Stimulated activated naive CD8-positive, alpha-beta T cell treated with anti-CD3 and anti-CD28 coated beads, Interleukin-15, amount 100 ng/mL, for 72 hours (primary cell): ENCODE data around the gene DOCK1.

ENCODE experiments used
- ATAC-seq: fragments of 150-1000 bp; cut with Tn5 transposase; 2 replicates; pipeline ENCODE4 v1.10.0; 2021; ENCODE audit warnings: mild to moderate bottlenecking, moderate library complexity
- DNase-seq, 2 donors: peaks; one replicate each; pipeline ENCODE4 v3.0.0; 2021 to 2022
- H3K27ac Mint-ChIP-seq, 2 donors: one replicate each; pipeline ENCODE4 v1.8.0; 2022; ENCODE audit warnings: mild to moderate bottlenecking in 2 of 2, mixed read lengths in 2 of 2, moderate library complexity in 2 of 2
- H3K27me3 Mint-ChIP-seq: one replicate; pipeline ENCODE4 v1.8.0; 2022; ENCODE audit warnings: mixed read lengths
- H3K4me1 Mint-ChIP-seq: one replicate; pipeline ENCODE4 v1.8.0; 2022; ENCODE audit warnings: mild to moderate bottlenecking, mixed read lengths
- H3K4me3 Mint-ChIP-seq, 2 donors: one replicate each; pipeline ENCODE4 v1.8.0; 2022; ENCODE audit warnings: mild to moderate bottlenecking in 2 of 2, mixed read lengths in 2 of 2, moderate library complexity in 1 of 2
- H3K9me3 Mint-ChIP-seq, 2 donors: one replicate each; pipeline ENCODE4 v1.8.0; 2022; ENCODE audit warnings: mixed read lengths in 2 of 2

DOCK1 gene

GRCh38 chr10:127415901-127416581 is 510.8 kb downstream of the DOCK1 start:
- Mint-ChIP-seq H3K4me3 (no peak overlapping the region), H3K27me3 (no peaks in the 10 kb centered on the region), H3K27ac (no peak overlapping the region), H3K9me3 (no peaks in the 10 kb centered on the region), H3K4me1 (no peaks in the 10 kb centered on the region)
- ATAC-seq (no peak), DNase-seq (no peak)

- Mint-ChIP-seq H3K9me3 (no peaks in the 10 kb centered on the region), H3K4me3 (no peak overlapping the region), H3K27me3 (no peaks in the 10 kb centered on the region), H3K4me1 (no peaks in the 10 kb centered on the region), H3K27ac (no peak overlapping the region)
- no peak for ATAC-seq
- DNase-seq: no peak
Observed at GRCh38 chr10:127417031-127417430, 511.8 kb downstream of the DOCK1 start.

- Mint-ChIP-seq H3K9me3 (no peaks in the 10 kb centered on the region), H3K4me1 (no peaks in the 10 kb centered on the region), H3K27ac (no peak overlapping the region), H3K27me3 (no peaks in the 10 kb centered on the region), H3K4me3 (no peak overlapping the region)
- no peak for ATAC-seq
- no peak for DNase-seq
Observed at GRCh38 chr10:127417686-127418401, 512.6 kb downstream of the DOCK1 start.

GRCh38 chr10:127418536-127419168 is 513.4 kb downstream of the DOCK1 start:
- Mint-ChIP-seq H3K27ac (peak overlapping the region in 1 of 2 donors; percentile 68), H3K4me1 (no peaks in the 10 kb centered on the region), H3K27me3 (no peaks in the 10 kb centered on the region), H3K9me3 (no peaks in the 10 kb centered on the region), H3K4me3 (no peak overlapping the region)
- DNase-seq (no peak), ATAC-seq (no peak)

- Mint-ChIP-seq H3K4me1 (no peaks in the 10 kb centered on the region), H3K27me3 (no peaks in the 10 kb centered on the region), H3K4me3 (no peak overlapping the region)
Observed at GRCh38 chr10:127420138-127420684, 515.0 kb downstream of the DOCK1 start.

GRCh38 chr10:127423218-127423915 is 518.1 kb downstream of the DOCK1 start:
- H3K4me1 Mint-ChIP-seq: no peaks in the 10 kb centered on the region
- DNase-seq (no peak), ATAC-seq (no peak)
- no peak overlapping the region for H3K4me3 Mint-ChIP-seq
- no peaks in the 10 kb centered on the region for H3K27me3 Mint-ChIP-seq
- no peak overlapping the region for H3K27ac Mint-ChIP-seq
- no peaks in the 10 kb centered on the region for H3K9me3 Mint-ChIP-seq

More at GRCh38 chr10:127420138-127420684, 515.0 kb downstream of the DOCK1 start:
- no peaks in the 10 kb centered on the region for H3K9me3 Mint-ChIP-seq
- DNase-seq: no peak
- H3K27ac Mint-ChIP-seq: no peak overlapping the region
- ATAC-seq: no peak

- no peak overlapping the region for H3K4me3 Mint-ChIP-seq
- ATAC-seq: no peak
- H3K27ac Mint-ChIP-seq: no peak overlapping the region
- no peaks in the 10 kb centered on the region for H3K27me3 Mint-ChIP-seq
- H3K4me1 Mint-ChIP-seq: no peaks in the 10 kb centered on the region
- no peaks in the 10 kb centered on the region for H3K9me3 Mint-ChIP-seq
- no peak for DNase-seq
Observed at GRCh38 chr10:127424594-127425264, 519.5 kb downstream of the DOCK1 start.

GRCh38 chr10:127426746-127427145 is 521.5 kb downstream of the DOCK1 start:
- no peak for ATAC-seq
- H3K4me3 Mint-ChIP-seq: no peak overlapping the region
- DNase-seq: no peak
- no peaks in the 10 kb centered on the region for H3K27me3 Mint-ChIP-seq
- H3K27ac Mint-ChIP-seq: no peak overlapping the region
- H3K4me1 Mint-ChIP-seq: no peaks in the 10 kb centered on the region
- no peaks in the 10 kb centered on the region for H3K9me3 Mint-ChIP-seq

- DNase-seq (no peak), ATAC-seq (no peak)
- Mint-ChIP-seq H3K4me3 (no peak overlapping the region), H3K27ac (no peak overlapping the region), H3K9me3 (no peaks in the 10 kb centered on the region), H3K27me3 (no peaks in the 10 kb centered on the region), H3K4me1 (no peaks in the 10 kb centered on the region)
Observed at GRCh38 chr10:127427926-127428325, 522.7 kb downstream of the DOCK1 start.

GRCh38 chr10:127428385-127428980 is 523.3 kb downstream of the DOCK1 start:
- Mint-ChIP-seq H3K27ac (no peak overlapping the region), H3K4me1 (no peaks in the 10 kb centered on the region), H3K9me3 (no peaks in the 10 kb centered on the region), H3K27me3 (no peaks in the 10 kb centered on the region), H3K4me3 (no peak overlapping the region)
- DNase-seq (no peak), ATAC-seq (no peak)

GRCh38 chr10:127429601-127430312 is 524.5 kb downstream of the DOCK1 start:
- Mint-ChIP-seq H3K27me3 (no peaks in the 10 kb centered on the region), H3K27ac (no peak overlapping the region), H3K4me3 (no peak overlapping the region), H3K9me3 (no peaks in the 10 kb centered on the region), H3K4me1 (no peaks in the 10 kb centered on the region)
- DNase-seq (no peak), ATAC-seq (no peak)

- Mint-ChIP-seq H3K4me1 (no peaks in the 10 kb centered on the region), H3K9me3 (no peaks in the 10 kb centered on the region), H3K27me3 (no peaks in the 10 kb centered on the region), H3K27ac (no peak overlapping the region), H3K4me3 (no peak overlapping the region)
- DNase-seq: no peak
- ATAC-seq: no peak
Observed at GRCh38 chr10:127431525-127431924, 526.3 kb downstream of the DOCK1 start.

- H3K9me3 Mint-ChIP-seq: no peaks in the 10 kb centered on the region
- H3K27ac Mint-ChIP-seq: no peak overlapping the region
- DNase-seq (no peak), ATAC-seq (no peak)
- H3K4me1 Mint-ChIP-seq: no peaks in the 10 kb centered on the region
- H3K4me3 Mint-ChIP-seq: no peak overlapping the region
- no peaks in the 10 kb centered on the region for H3K27me3 Mint-ChIP-seq
Observed at GRCh38 chr10:127434006-127434405, 528.8 kb downstream of the DOCK1 start.

- Mint-ChIP-seq H3K4me1 (no peaks in the 10 kb centered on the region), H3K9me3 (no peaks in the 10 kb centered on the region), H3K27me3 (no peaks in the 10 kb centered on the region), H3K27ac (no peak overlapping the region), H3K4me3 (no peak overlapping the region)
- ATAC-seq (no peak), DNase-seq (no peak)
Observed at GRCh38 chr10:127435246-127435645, 530.0 kb downstream of the DOCK1 start.
